ENCODE results near the gene LUC7L. TPM values are rescaled to one million over a fixed set of nuclear protein-coding genes. Genes with fewer than 3 reads are reported as not detected.
"Not testable (repeated sequence)": the region's sequence is repeated elsewhere in the genome, so short reads cannot be mapped to it uniquely, and the experiment has no call there.

The LUC7L gene
- total RNA-seq, 6 experiments from 2014 or later: 18.9 to 30.2 (median 20.4) TPM

DNA sequence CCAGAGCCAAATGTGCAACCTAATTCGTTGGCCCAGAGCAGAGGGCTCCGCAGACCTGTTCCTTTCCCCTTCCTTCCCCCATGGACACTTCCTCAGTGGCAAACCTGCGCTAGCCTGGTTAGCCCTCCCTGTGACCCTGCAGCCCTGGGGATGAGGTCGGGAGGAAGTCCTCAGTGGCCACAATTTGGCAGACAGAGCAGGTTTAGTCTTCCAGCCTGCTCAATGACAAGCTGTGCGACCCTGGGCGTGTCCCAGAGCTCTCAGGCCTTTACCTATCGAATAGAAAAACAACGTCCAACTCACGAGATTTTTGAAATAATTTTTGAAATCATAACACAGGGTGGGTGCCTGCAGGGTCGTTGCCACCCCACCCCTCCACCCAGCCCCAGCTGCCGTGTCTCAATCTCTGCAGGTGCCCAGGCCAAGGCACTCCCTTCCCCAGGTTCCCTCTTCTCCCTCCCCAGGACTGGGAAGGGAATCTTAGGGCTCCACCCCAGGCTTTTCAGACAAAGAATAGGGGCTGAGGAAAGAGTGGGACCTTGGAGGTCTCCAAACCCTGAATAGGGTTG is 62.0 kb downstream of the LUC7L start:
- intact Hi-C loops (cut with DNase I): no loop called here
- no peaks in the 10 kb centered on the region for H3K36me3 ChIP-seq
- no peak for DNase-seq
- no peak overlapping the region for H3K4me3 ChIP-seq
- no peak for ATAC-seq
- TF ChIP-seq, protein P1, sequence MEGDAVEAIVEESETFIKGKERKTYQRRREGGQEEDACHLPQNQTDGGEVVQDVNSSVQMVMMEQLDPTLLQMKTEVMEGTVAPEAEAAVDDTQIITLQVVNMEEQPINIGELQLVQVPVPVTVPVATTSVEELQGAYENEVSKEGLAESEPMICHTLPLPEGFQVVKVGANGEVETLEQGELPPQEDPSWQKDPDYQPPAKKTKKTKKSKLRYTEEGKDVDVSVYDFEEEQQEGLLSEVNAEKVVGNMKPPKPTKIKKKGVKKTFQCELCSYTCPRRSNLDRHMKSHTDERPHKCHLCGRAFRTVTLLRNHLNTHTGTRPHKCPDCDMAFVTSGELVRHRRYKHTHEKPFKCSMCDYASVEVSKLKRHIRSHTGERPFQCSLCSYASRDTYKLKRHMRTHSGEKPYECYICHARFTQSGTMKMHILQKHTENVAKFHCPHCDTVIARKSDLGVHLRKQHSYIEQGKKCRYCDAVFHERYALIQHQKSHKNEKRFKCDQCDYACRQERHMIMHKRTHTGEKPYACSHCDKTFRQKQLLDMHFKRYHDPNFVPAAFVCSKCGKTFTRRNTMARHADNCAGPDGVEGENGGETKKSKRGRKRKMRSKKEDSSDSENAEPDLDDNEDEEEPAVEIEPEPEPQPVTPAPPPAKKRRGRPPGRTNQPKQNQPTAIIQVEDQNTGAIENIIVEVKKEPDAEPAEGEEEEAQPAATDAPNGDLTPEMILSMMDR (IDR thresholded peaks at IDR 0.05): no peak
- TF ChIP-seq POLR2A (IDR thresholded peaks at IDR 0.05): no peak
- WGBS (ENCODE audit: insufficient coverage, low coverage, low lambda C conversion rate, missing lambda C conversion rate): 8% methylated on average over 9 of the region's 11 CpGs
- no peak overlapping the region for H3K27ac ChIP-seq
- H3K27me3 ChIP-seq: peaks cover 17 to 43% of the 10 kb centered on the region in 2 donors
- no peaks in the 10 kb centered on the region for H3K9me3 ChIP-seq
- H3K4me1 ChIP-seq: peaks cover 0 to 7% (median 0%) of the 10 kb centered on the region in 4 donors

DNA sequence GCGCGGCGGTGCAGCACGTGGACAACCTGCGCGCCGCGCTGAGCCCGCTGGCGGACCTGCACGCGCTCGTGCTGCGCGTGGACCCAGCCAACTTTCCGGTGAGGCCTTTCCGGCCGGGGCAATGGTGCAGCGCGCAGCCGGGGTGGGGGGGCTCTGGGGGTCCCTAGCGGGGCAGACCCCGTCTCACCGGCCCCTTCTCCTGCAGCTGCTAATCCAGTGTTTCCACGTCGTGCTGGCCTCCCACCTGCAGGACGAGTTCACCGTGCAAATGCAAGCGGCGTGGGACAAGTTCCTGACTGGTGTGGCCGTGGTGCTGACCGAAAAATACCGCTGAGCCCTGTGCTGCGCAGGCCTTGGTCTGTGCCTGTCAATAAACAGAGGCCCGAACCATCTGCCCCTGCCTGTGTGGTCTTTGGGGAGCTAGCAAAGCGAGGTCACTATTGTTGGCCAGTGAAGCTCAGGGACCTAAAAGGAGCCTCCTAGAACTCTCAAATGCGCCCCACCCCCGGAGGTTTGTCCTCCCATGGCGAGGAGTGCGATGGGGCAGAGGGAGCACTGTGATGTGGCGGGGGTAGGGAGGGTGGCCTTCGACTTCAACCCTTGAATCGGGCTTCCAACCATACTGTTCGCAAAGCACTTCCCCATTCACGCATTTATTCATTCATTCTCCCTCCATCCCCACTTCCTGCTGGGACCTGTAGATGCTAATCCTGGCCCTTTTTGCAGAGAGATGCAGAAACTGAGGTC is 62.7 kb downstream of the LUC7L start:
- DNase-seq (no peak), ATAC-seq (no peak)
- no peak overlapping the region for H3K4me3 ChIP-seq
- H3K27ac ChIP-seq: no peak overlapping the region
- intact Hi-C loops (cut with DNase I): no loop called here
- peaks cover 0 to 7% (median 0%) of the 10 kb centered on the region in 4 donors for H3K4me1 ChIP-seq
- H3K27me3 ChIP-seq: peaks cover 16 to 43% of the 10 kb centered on the region in 2 donors
- no peaks in the 10 kb centered on the region for H3K9me3 ChIP-seq
- H3K36me3 ChIP-seq: no peaks in the 10 kb centered on the region
- TF ChIP-seq POLR2A (IDR thresholded peaks at IDR 0.05): no peak
- TF ChIP-seq, protein P1 (IDR thresholded peaks at IDR 0.05): no peak
- 11% methylated on average over 17 of the region's 45 CpGs for WGBS (ENCODE audit: insufficient coverage, low coverage, low lambda C conversion rate, missing lambda C conversion rate)

DNA sequence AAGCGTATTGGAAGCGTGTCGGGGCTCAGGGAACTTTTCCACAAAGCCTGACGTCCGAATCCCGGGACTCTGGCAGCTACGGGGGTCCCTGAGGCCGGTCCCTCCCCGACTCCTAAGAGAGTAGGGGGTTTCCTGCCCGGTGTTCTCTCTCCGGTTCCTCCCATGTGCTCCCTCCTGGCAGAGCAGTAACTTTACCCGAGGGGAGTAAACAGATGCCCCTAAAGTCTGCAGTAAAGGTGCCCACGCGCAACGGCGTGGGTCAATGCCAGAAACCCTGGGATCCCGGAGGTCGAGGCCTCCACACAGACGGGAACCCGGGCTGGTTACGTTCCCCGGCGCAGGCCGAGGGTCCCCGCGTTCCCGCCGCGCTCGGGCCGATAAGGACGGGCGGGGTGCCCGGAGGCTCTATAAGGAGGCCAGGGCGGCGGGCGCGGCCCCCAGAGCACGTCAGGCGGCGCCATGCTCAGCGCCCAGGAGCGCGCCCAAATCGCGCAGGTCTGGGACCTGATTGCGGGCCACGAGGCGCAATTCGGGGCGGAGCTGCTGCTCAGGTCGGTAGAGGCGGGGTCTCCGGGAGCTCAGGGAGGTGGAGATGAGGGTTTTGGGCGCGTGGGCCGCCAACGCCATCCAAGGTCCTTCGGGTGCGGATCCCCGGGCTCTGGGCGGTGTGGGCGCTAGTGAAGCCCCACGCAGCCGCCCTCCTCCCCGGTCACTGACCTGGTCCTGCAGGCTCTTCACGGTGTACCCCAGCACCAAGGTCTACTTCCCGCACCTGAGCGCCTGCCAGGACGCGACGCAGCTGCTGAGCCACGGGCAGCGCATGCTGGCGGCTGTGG is 63.5 kb downstream of the LUC7L start, which contains the start of gene HBM:
TSS of gene HBM (plus strand) at position 440 of the 836 bp plus-strand sequence. CDS start at position 460, 20 bp downstream.
- Histone ChIP-seq H3K4me1 (peaks cover 0 to 7% (median 0%) of the 10 kb centered on the region in 4 donors), H3K9me3 (no peaks in the 10 kb centered on the region), H3K27me3 (peaks cover 13 to 43% of the 10 kb centered on the region in 2 donors), H3K27ac (no peak within 1 kb of the TSS), H3K4me3 (no peak within 1 kb of the TSS), H3K36me3 (no peaks in the 10 kb centered on the region)
- WGBS (ENCODE audit: insufficient coverage, low coverage, low lambda C conversion rate, missing lambda C conversion rate): 0% methylated on average over 4 of the region's 75 CpGs
- intact Hi-C loops (cut with DNase I): no loop called here
- TF ChIP-seq POLR2A (IDR thresholded peaks at IDR 0.05): no peak
- TF ChIP-seq, protein P1 (IDR thresholded peaks at IDR 0.05): no peak
- DNase-seq: no peak
- ATAC-seq: no peak

GRCh38 chr16:164827-165538 is 64.3 kb downstream of the LUC7L start:
- H3K27me3 ChIP-seq: peaks cover 13 to 40% of the 10 kb centered on the region in 2 donors
- H3K9me3 ChIP-seq: no peaks in the 10 kb centered on the region
- H3K4me1 ChIP-seq: peaks cover 0 to 7% (median 0%) of the 10 kb centered on the region in 4 donors
- H3K36me3 ChIP-seq: no peaks in the 10 kb centered on the region
- WGBS (ENCODE audit: insufficient coverage, low coverage, low lambda C conversion rate, missing lambda C conversion rate): 0% methylated on average over 8 of the region's 77 CpGs
- intact Hi-C loops (cut with DNase I): no loop called here
- H3K27ac ChIP-seq: no peak overlapping the region
- no peak overlapping the region for H3K4me3 ChIP-seq
- DNase-seq: no peak
- ATAC-seq: no peak
- no peak for TF ChIP-seq POLR2A (IDR thresholded peaks at IDR 0.05)
- TF ChIP-seq, protein P1 (IDR thresholded peaks at IDR 0.05): no peak

DNA sequence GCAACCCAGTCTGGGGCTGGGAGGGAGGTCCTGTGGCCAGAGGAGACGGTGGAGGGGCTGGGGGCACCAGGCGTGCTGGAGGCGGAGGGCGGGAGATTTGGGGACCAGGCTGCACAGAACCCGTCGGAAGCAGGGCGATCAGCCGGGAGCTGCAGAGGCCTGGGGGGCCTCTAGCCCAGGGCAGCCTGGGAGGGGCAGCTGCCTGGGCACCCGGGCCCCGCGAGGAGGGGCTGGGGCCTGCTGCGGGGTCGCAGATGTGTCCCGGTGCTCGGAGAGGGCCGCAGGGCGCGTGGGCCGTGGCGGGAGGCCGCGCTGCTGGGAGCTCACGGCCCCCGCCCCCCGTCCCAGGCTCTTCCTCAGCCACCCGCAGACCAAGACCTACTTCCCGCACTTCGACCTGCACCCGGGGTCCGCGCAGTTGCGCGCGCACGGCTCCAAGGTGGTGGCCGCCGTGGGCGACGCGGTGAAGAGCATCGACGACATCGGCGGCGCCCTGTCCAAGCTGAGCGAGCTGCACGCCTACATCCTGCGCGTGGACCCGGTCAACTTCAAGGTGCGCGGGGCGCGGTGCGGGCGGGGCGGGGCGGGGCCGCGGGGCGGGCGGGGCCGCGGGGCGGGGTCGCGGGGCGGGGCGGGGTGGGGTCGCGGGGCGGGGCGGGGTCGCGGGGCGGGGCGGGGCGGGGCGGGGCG is 65.0 kb downstream of the LUC7L start:
- H3K4me1 ChIP-seq; H3K27ac ChIP-seq; H3K36me3 ChIP-seq; DNase-seq; intact Hi-C loops (cut with DNase I); H3K4me3 ChIP-seq; H3K9me3 ChIP-seq: not testable (repeated sequence)
- ATAC-seq: peak in 1 of 4 donors; percentile 8
- peaks cover 13 to 40% of the 10 kb centered on the region in 2 donors for H3K27me3 ChIP-seq
- WGBS (ENCODE audit: insufficient coverage, low coverage, low lambda C conversion rate, missing lambda C conversion rate): no CpG with 5 or more reads among the region's 80 CpGs

DNA sequence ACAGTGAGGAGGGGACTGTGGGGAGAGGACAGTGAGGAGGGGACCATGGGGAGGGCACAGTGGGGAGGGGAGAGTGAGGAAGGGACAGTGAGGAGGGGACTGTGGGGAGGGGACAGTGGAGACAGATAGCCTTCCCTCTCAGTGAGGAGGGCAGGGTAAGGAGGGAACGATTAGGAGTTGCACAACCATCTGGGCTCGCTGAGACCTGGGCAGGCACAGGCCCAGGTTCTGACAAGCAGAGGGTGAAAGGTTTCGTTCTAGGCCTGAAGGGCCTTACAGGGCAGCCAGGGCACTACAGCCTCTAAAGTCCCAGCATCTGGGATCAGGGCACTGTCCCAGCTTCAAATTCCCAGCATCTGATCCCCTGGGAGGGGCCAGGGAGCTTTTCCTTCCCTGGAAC is 65.6 kb downstream of the LUC7L start:
- H3K27ac ChIP-seq; intact Hi-C loops (cut with DNase I); DNase-seq; H3K36me3 ChIP-seq; H3K4me3 ChIP-seq; H3K4me1 ChIP-seq; H3K9me3 ChIP-seq: not testable (repeated sequence)
- peaks cover 13 to 37% of the 10 kb centered on the region in 2 donors for H3K27me3 ChIP-seq
- peak; percentile 66 to 97 (median 85) for ATAC-seq
- WGBS (ENCODE audit: insufficient coverage, low coverage, low lambda C conversion rate, missing lambda C conversion rate): no CpG with 5 or more reads among the region's 3 CpGs
